Spinal cord (tissue), 10 donors: ENCODE measurements around the gene JAG1. TPM values are rescaled to one million over a fixed set of nuclear protein-coding genes. Genes with fewer than 3 reads are reported as not detected.

Experiments
- DNase-seq, 6 donors: peaks; one replicate each; pipeline versions ENCODE4 v3.0.0 to v3.0.0-alpha.2; 2013 to 2015; ENCODE audit warnings: low spot score in 6 of 6, low read depth in 4 of 6
- H3K27ac ChIP-seq: one replicate; pipeline ENCODE4 v1.5.1; 2013; ENCODE audit warnings: low read depth, low read length, control low read depth
- H3K27me3 ChIP-seq: one replicate; pipeline ENCODE4 v1.6.1; 2013; ENCODE audit warnings: low read length; ENCODE audit not compliant: control insufficient read depth, insufficient read depth
- H3K36me3 ChIP-seq: one replicate; pipeline ENCODE4 v1.6.1; 2013; ENCODE audit warnings: low read length; ENCODE audit not compliant: control insufficient read depth, insufficient read depth
- H3K4me1 ChIP-seq: one replicate; pipeline ENCODE4 v1.6.1; 2013; ENCODE audit warnings: low read length; ENCODE audit not compliant: control insufficient read depth, insufficient read depth
- H3K4me3 ChIP-seq: one replicate; pipeline ENCODE4 v1.5.1; 2013; ENCODE audit warnings: low read depth, low read length, control low read depth
- H3K9me3 ChIP-seq: one replicate; pipeline ENCODE4 v1.6.1; 2013; ENCODE audit warnings: low read length; ENCODE audit not compliant: control insufficient read depth, insufficient read depth
- WGBS: methylation state at CpG from one replicate; pipeline ENCODE4 v1.1.5; 2013; ENCODE audit warnings: missing lambda C conversion rate; ENCODE audit not compliant: insufficient coverage; 5-methylcytosine and 5-hydroxymethylcytosine counted together
- polyA plus RNA-seq, 2 donors: library from polyadenylated mRNA; unstranded; fragments of 120-200 nt; gene quantifications; one replicate each; pipeline ENCODE4 v1.2.1, GENCODE V29; 2013; ENCODE audit not compliant: insufficient read length in 2 of 2
- total RNA-seq, 2 donors: library from RNA; depleted of rRNA in 1 of 2; stranded (reverse); fragments of 120-200 nt in 1 of 2; fragments of >200 nt in 1 of 2; gene quantifications; one replicate each; pipeline versions ENCODE4 v1.2.3 to v1.2.4, GENCODE V29; 2013 to 2014
- donor health status: healthy.

Gene JAG1
- total and polyA plus RNA-seq, 4 donors: 24.5 to 74.5 (median 47.3) TPM

GRCh38 chr20:10634211-10634610 lies 39.6 kb downstream of the JAG1 start:
- Histone ChIP-seq H3K4me1 (peaks cover 19% of the 10 kb centered on the region), H3K27me3 (no peaks in the 10 kb centered on the region), H3K4me3 (no peak overlapping the region), H3K9me3 (no peaks in the 10 kb centered on the region), H3K27ac (peak overlapping the region; percentile 77), H3K36me3 (peaks cover 3% of the 10 kb centered on the region)
- WGBS: 33% methylated on average over 2 of the region's 5 CpGs
- DNase-seq: peak in 1 of 6 donors; percentile 76

GRCh38 chr20:10633718-10634117 lies 40.1 kb downstream of the JAG1 start:
- WGBS: 90% methylated on average over 5 of the region's 5 CpGs
- peaks cover 16% of the 10 kb centered on the region for H3K4me1 ChIP-seq
- DNase-seq: no peak
- no peaks in the 10 kb centered on the region for H3K36me3 ChIP-seq
- no peaks in the 10 kb centered on the region for H3K9me3 ChIP-seq
- H3K4me3 ChIP-seq: no peak overlapping the region
- no peak overlapping the region for H3K27ac ChIP-seq
- no peaks in the 10 kb centered on the region for H3K27me3 ChIP-seq

- peaks cover 18% of the 10 kb centered on the region for H3K4me1 ChIP-seq
- no peak for DNase-seq
- no peak overlapping the region for H3K4me3 ChIP-seq
- H3K27ac ChIP-seq: no peak overlapping the region
- H3K9me3 ChIP-seq: no peaks in the 10 kb centered on the region
- WGBS: 83% methylated on average over 13 of the region's 13 CpGs
- no peaks in the 10 kb centered on the region for H3K27me3 ChIP-seq
- H3K36me3 ChIP-seq: no peaks in the 10 kb centered on the region
Observed at GRCh38 chr20:10632721-10633509, 40.9 kb downstream of the JAG1 start.

- no peak overlapping the region for H3K27ac ChIP-seq
- H3K9me3 ChIP-seq: no peaks in the 10 kb centered on the region
- no CpG with 5 or more reads among the region's 4 CpGs for WGBS
Observed at GRCh38 chr20:10631126-10631525, 42.7 kb downstream of the JAG1 start.

GRCh38 chr20:10629946-10630650 lies 43.7 kb downstream of the JAG1 start:
- Histone ChIP-seq H3K27me3 (no peaks in the 10 kb centered on the region), H3K27ac (peak overlapping the region; percentile 9), H3K9me3 (no peaks in the 10 kb centered on the region), H3K4me1 (peaks cover 8% of the 10 kb centered on the region), H3K36me3 (no peaks in the 10 kb centered on the region), H3K4me3 (no peak overlapping the region)
- no peak for DNase-seq
- WGBS: 60% methylated on average over 2 of the region's 9 CpGs

More at GRCh38 chr20:10631126-10631525, 42.7 kb downstream of the JAG1 start:
- Histone ChIP-seq H3K36me3 (no peaks in the 10 kb centered on the region), H3K4me1 (peaks cover 8% of the 10 kb centered on the region), H3K4me3 (no peak overlapping the region), H3K27me3 (no peaks in the 10 kb centered on the region)
- DNase-seq: no peak

GRCh38 chr20:10626896-10627295 lies 46.9 kb downstream of the JAG1 start:
- no peak for DNase-seq
- Histone ChIP-seq H3K9me3 (no peaks in the 10 kb centered on the region), H3K27ac (no peak overlapping the region), H3K4me3 (no peak overlapping the region), H3K4me1 (peaks cover 8% of the 10 kb centered on the region), H3K27me3 (no peaks in the 10 kb centered on the region), H3K36me3 (peaks cover 2% of the 10 kb centered on the region)
- WGBS: 60% methylated on average over 1 of the region's 3 CpGs

- H3K27me3 ChIP-seq: no peaks in the 10 kb centered on the region
- no peak for DNase-seq
- WGBS: no CpG with 5 or more reads among the region's 2 CpGs
- peaks cover 2% of the 10 kb centered on the region for H3K36me3 ChIP-seq
- no peaks in the 10 kb centered on the region for H3K9me3 ChIP-seq
- H3K4me3 ChIP-seq: no peak overlapping the region
- H3K4me1 ChIP-seq: peaks cover 8% of the 10 kb centered on the region
- no peak overlapping the region for H3K27ac ChIP-seq
Observed at GRCh38 chr20:10625641-10626040, 48.2 kb downstream of the JAG1 start.

- Histone ChIP-seq H3K27me3 (no peaks in the 10 kb centered on the region), H3K27ac (peak overlapping the region; percentile 68), H3K4me1 (no peaks in the 10 kb centered on the region), H3K36me3 (peaks cover 2% of the 10 kb centered on the region), H3K9me3 (no peaks in the 10 kb centered on the region), H3K4me3 (no peak overlapping the region)
- 78% methylated on average over 11 of the region's 16 CpGs for WGBS
- peak in 1 of 6 donors; percentile 67 for DNase-seq
Observed at GRCh38 chr20:10622657-10623418, 51.0 kb downstream of the JAG1 start.

- peaks cover 2% of the 10 kb centered on the region for H3K36me3 ChIP-seq
- H3K27ac ChIP-seq: no peak overlapping the region
- WGBS: no CpG with 5 or more reads among the region's 3 CpGs
- no peaks in the 10 kb centered on the region for H3K9me3 ChIP-seq
- no peak overlapping the region for H3K4me3 ChIP-seq
- H3K4me1 ChIP-seq: no peaks in the 10 kb centered on the region
- DNase-seq: no peak
- H3K27me3 ChIP-seq: no peaks in the 10 kb centered on the region
Observed at GRCh38 chr20:10621149-10621548, 52.6 kb downstream of the JAG1 start.
